Sigmoid colon (tissue), 7 donors: ENCODE data around the gene GALNT8. TPM values are rescaled to one million over a fixed set of nuclear protein-coding genes. Genes with fewer than 3 reads are reported as not detected.

ENCODE experiments used
- DNase-seq: peaks from one replicate; pipeline ENCODE4 v3.0.0-alpha.2; 2019
- H3K27ac ChIP-seq, 4 donors: fragments of 200-600 bp; sonication (generic); one replicate each; pipeline ENCODE4 v1.5.1; 2016 to 2019; ENCODE audit warnings: mild to moderate bottlenecking in 1 of 4
- H3K27me3 ChIP-seq, 3 donors: fragments of 200-600 bp; sonication (generic); one replicate each; pipeline ENCODE4 v1.5.1; 2019; ENCODE audit warnings: mild to moderate bottlenecking in 1 of 3
- H3K36me3 ChIP-seq, 4 donors: fragments of 200-600 bp; sonication (generic); one replicate each; pipeline ENCODE4 v1.5.1; 2016 to 2019
- H3K4me1 ChIP-seq, 4 donors: fragments of 200-600 bp; sonication (generic); one replicate each; pipeline ENCODE4 v1.5.1; 2017 to 2019
- H3K4me3 ChIP-seq, 4 donors: fragments of 200-600 bp; sonication (generic); one replicate each; pipeline ENCODE4 v1.5.1; 2017 to 2019; ENCODE audit warnings: mild to moderate bottlenecking in 2 of 4, moderate library complexity in 1 of 4
- H3K9me3 ChIP-seq, 4 donors: fragments of 200-600 bp in 3 of 4; sonication (generic) in 3 of 4; one replicate each; pipeline versions ENCODE4 v1.5.1 to v1.6.1; 2013 to 2019
- CTCF ChIP-seq, 4 experiments: fragments of 450-650 bp in 3 of 4; fragments of 200-600 bp in 1 of 4; IDR thresholded peaks; one replicate each; pipeline ENCODE4 v1.5.1; 2016 to 2019; ENCODE audit warnings: antibody characterized with exemption in 4 of 4, mild to moderate bottlenecking in 3 of 4, moderate library complexity in 2 of 4
- EP300 ChIP-seq, 4 donors: sonication (generic); formaldehyde crosslinking; IDR thresholded peaks; one replicate each; pipeline ENCODE4 v1.6.1; 2017; ENCODE audit warnings: antibody characterized with exemption in 4 of 4
- POLR2A ChIP-seq, 2 donors: fragments of 450-650 bp; IDR thresholded peaks; one replicate each; pipeline ENCODE4 v1.6.1; 2016; ENCODE audit warnings: antibody characterized with exemption in 2 of 2, mild to moderate bottlenecking in 2 of 2, moderate library complexity in 2 of 2
- POLR2AphosphoS5 ChIP-seq, 4 donors: sonication (generic); formaldehyde crosslinking; IDR thresholded peaks; one replicate each; pipeline ENCODE4 v1.6.1; 2017; ENCODE audit warnings: antibody characterized with exemption in 4 of 4
- WGBS, 2 donors: extraction: QIAGEN DNeasy Blood & Tissue Kit; methylation state at CpG; one replicate each; pipeline ENCODE4 v1.1.7; 2013; 5-methylcytosine and 5-hydroxymethylcytosine counted together
- intact Hi-C: fragments of 100-400 bp; cut with DNase I; formaldehyde crosslinking; loops from one replicate; pipeline ENCODE4 v1.15.1; 2023
- polyA plus RNA-seq, 3 donors: library from polyadenylated mRNA; stranded (reverse); fragments of 200-250 nt; gene quantifications; one replicate each; pipeline ENCODE4 v1.2.3, GENCODE V29; 2013
- total RNA-seq, 4 donors: library from RNA; depleted of rRNA; stranded (reverse); fragments of >200 nt; gene quantifications; one replicate each; pipeline ENCODE4 v1.1.0, GENCODE V29; 2016
- donor health status: healthy with polysubstance abuse.
- donor health status: Bipolar disorder and iron deficiency.
- donor health status: healthy.

Gene GALNT8
- total and polyA plus RNA-seq, 7 donors, result 1.1 to 8.1 (median 2.8) TPM

DNA sequence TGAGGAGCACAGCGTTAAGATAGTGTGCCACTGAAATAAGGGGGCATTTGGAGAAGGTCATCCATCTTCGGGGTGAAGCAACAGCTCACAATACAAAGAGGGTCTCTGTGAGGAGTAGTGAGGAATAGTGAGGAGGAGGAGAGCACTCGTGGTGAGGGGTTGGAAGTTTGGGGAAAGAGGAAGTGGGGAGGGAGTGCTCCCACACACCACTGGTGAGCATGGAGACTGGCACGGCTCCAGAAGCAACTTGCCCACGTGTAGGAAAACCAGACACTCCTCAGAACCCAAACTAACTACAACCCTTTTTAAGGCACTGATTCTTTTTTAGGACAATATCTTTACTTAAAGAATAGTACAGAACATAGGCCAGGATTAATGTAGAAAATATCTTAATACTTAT lies 48.9 kb downstream of the GALNT8 start:
- no peaks in the 10 kb centered on the region for H3K4me1 ChIP-seq
- WGBS, 2 donors, result 63 to 69% methylated on average over 5 of the region's 5 CpGs
- no peak for DNase-seq
- no peak overlapping the region for H3K4me3 ChIP-seq
- intact Hi-C loops, result no loop called here
- no peaks in the 10 kb centered on the region for H3K9me3 ChIP-seq
- H3K27ac ChIP-seq, result no peak overlapping the region
- no peaks in the 10 kb centered on the region for H3K36me3 ChIP-seq
- no peaks in the 10 kb centered on the region for H3K27me3 ChIP-seq
- TF ChIP-seq CTCF (IDR thresholded peaks at IDR 0.05), result no peak
- no peak for TF ChIP-seq POLR2A (IDR thresholded peaks at IDR 0.05)
- TF ChIP-seq EP300 (IDR thresholded peaks at IDR 0.05), result no peak
- TF ChIP-seq POLR2AphosphoS5 (IDR thresholded peaks at IDR 0.05), result no peak

DNA sequence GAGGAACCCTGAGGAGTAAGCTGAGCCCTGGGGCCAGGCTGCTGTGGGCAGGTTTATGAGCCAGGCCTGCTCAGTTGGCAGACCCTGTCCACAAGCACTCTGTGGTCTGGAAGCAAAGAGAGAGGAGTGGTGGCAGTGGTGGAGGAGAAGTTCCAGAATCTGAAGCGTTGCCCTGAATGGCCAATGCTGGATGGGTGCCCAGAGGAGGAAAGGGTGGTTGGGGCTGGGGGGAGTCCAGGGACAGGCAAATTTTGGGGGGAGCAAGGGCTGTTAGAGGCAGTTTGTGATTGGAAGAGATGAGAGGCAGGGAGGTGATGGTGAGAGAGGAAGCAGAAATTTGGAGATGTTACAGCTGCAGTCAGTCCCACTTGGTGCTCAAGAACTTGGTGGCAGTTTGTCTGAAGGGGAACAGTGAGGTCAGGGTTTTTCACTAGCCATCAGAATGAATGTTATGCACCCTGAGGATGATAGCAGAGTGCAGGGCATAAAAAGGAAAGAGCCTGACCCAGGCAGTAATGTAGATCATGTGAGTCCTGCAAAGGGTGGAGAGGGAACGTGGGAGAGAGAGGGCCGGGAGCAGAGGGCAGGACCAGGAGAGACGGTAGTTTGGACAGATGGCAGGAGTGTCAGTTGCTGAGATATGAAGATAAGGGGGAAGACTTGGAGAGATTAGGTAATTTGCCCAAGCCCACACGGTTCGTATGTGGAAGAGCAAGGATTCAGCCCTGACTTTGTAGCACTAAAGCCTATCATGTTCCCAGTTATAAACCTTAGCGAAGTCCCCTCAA lies 51.2 kb downstream of the GALNT8 start:
- 75 to 80% methylated on average over 7 of the region's 7 CpGs for WGBS, 2 donors
- intact Hi-C loops, result no loop called here

GRCh38 chr12:4771960-4772566 lies 51.9 kb downstream of the GALNT8 start:
- Histone ChIP-seq H3K4me3 (no peak overlapping the region), H3K9me3 (no peaks in the 10 kb centered on the region), H3K36me3 (no peaks in the 10 kb centered on the region), H3K27ac (no peak overlapping the region), H3K27me3 (no peaks in the 10 kb centered on the region), H3K4me1 (no peaks in the 10 kb centered on the region)
- intact Hi-C loops, result no loop called here
- 81 to 87% methylated on average over 11 of the region's 11 CpGs for WGBS, 2 donors
- no peak for TF ChIP-seq EP300 (IDR thresholded peaks at IDR 0.05)
- TF ChIP-seq POLR2A (IDR thresholded peaks at IDR 0.05), result no peak
- TF ChIP-seq CTCF (IDR thresholded peaks at IDR 0.05), result no peak
- TF ChIP-seq POLR2AphosphoS5 (IDR thresholded peaks at IDR 0.05), result no peak
- no peak for DNase-seq

More for the DNA sequence above, 51.2 kb downstream of the GALNT8 start:
- DNase-seq, result no peak
- TF ChIP-seq POLR2AphosphoS5 (IDR thresholded peaks at IDR 0.05) (no peak), EP300 (IDR thresholded peaks at IDR 0.05) (no peak), POLR2A (IDR thresholded peaks at IDR 0.05) (no peak), CTCF (IDR thresholded peaks at IDR 0.05) (no peak)
- Histone ChIP-seq H3K9me3 (no peaks in the 10 kb centered on the region), H3K4me3 (no peak overlapping the region), H3K36me3 (no peaks in the 10 kb centered on the region), H3K4me1 (no peaks in the 10 kb centered on the region), H3K27ac (no peak overlapping the region), H3K27me3 (no peaks in the 10 kb centered on the region)

GRCh38 chr12:4775936-4776335 lies 55.7 kb downstream of the GALNT8 start:
- TF ChIP-seq EP300 (IDR thresholded peaks at IDR 0.05), result no peak
- no peak for TF ChIP-seq POLR2AphosphoS5 (IDR thresholded peaks at IDR 0.05)
- intact Hi-C loops, result no loop called here
- no peak overlapping the region for H3K27ac ChIP-seq
- WGBS, 2 donors, result 79 to 82% methylated on average over 4 of the region's 4 CpGs
- H3K27me3 ChIP-seq, result no peaks in the 10 kb centered on the region
- no peak overlapping the region for H3K4me3 ChIP-seq
- H3K9me3 ChIP-seq, result no peaks in the 10 kb centered on the region
- DNase-seq, result no peak
- H3K36me3 ChIP-seq, result no peaks in the 10 kb centered on the region
- H3K4me1 ChIP-seq, result no peaks in the 10 kb centered on the region

DNA sequence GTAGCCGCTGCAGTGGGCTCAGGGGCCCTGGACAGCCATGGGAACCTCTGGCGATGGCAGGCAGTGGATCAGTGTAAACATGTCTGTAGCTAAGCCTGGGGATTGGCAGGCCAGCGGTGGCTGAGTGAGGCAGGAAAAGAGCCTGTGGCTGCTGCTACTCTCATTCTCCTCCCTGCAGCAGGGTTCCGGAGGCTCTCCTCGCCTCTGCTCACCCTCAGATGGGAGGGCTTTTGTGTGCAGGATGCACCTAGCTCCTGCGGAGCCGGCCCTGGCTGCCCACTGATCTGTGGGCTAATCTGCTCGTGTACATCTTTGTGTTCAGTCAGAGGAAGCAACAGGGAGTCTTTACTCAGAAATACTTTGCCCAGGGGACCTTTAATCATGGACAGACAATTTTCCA lies 59.5 kb downstream of the GALNT8 start:
- H3K4me1 ChIP-seq, result no peaks in the 10 kb centered on the region
- peaks cover 0 to 7% (median 3%) of the 10 kb centered on the region in 4 donors for H3K9me3 ChIP-seq
- no peaks in the 10 kb centered on the region for H3K36me3 ChIP-seq
- no peak overlapping the region for H3K27ac ChIP-seq
- intact Hi-C loops, result no loop called here
- WGBS, 2 donors, result 76 to 85% methylated on average over 8 of the region's 8 CpGs
- no peak for TF ChIP-seq CTCF (IDR thresholded peaks at IDR 0.05)
- TF ChIP-seq POLR2AphosphoS5 (IDR thresholded peaks at IDR 0.05), result no peak
- DNase-seq, result no peak
- H3K4me3 ChIP-seq, result no peak overlapping the region
- no peaks in the 10 kb centered on the region for H3K27me3 ChIP-seq
